ENCODE data around the gene ASXL1. TPM values are rescaled to one million over a fixed set of nuclear protein-coding genes. Genes with fewer than 3 reads are reported as not detected.

The ASXL1 gene
- total and polyA plus RNA-seq, 9 of the 15 experiments (the other 6 are each of a cell fraction or from before 2014, with no cell fraction given): 6.5 to 65.3 (median 32.3) TPM

GRCh38 chr20:32332614-32333013 lies 25.5 kb upstream of the ASXL1 start:
- H3K9ac ChIP-seq (ENCODE audit: insufficient read depth in 1 of 2, low read depth in 2 of 2, low read length in 2 of 2): no peak overlapping the region
- DNase-seq (ENCODE audit: extremely low read depth in 1 of 4, low spot score in 3 of 4): no peak

More at GRCh38 chr20:32332614-32333013, 25.5 kb upstream of the ASXL1 start:
- POLR2A ChIA-PET: interaction anchor here (1.1 to 1.5 kb wide), 3 partner anchors 22 to 107 kb away, joined by 3 to 5 read pairs (median 3); no protein-coding TSS in a partner anchor
- H4K20me1 ChIP-seq (replicated peaks; ENCODE audit: control insufficient read depth, insufficient read depth, low read length): no peaks in the 10 kb centered on the region
- intact Hi-C loops (cut with micrococcal nuclease): loop anchor here (10.0 kb wide), 1 partner anchor 322 kb away; no protein-coding TSS in a partner anchor
- H3K79me2 ChIP-seq (ENCODE audit: control insufficient read depth, insufficient read depth, low read length): no peaks in the 10 kb centered on the region
- FAIRE-seq (no peak), ATAC-seq (no peak)
- WGBS (ENCODE audit: insufficient coverage, low coverage, missing lambda C conversion rate): 67% methylated on average over 3 of the region's 3 CpGs
- no peak overlapping the region for H3K4me3 ChIP-seq
- CTCF ChIA-PET (ENCODE audit: low intra/inter-chr PET ratio): no interaction called here
- H3K4me1 ChIP-seq (replicated peaks in 1 of 2; ENCODE audit: control insufficient read depth in 2 of 2, insufficient read depth in 2 of 2, low read length in 2 of 2): peaks cover 4 to 33% of the 10 kb centered on the region in 2 experiments
- no peaks in the 10 kb centered on the region for H3K9me3 ChIP-seq (replicated peaks; ENCODE audit: control insufficient read depth, insufficient read depth, low read depth, low read length)
- peaks cover 21% of the 10 kb centered on the region; the same call in 2 of the 3 replicates for H3K36me3 ChIP-seq (ENCODE audit: control insufficient read depth, insufficient read depth, low read length)
- H3K27ac ChIP-seq (ENCODE audit: extremely low read depth, low read depth, low read length): no peak overlapping the region
- in situ Hi-C loops (cut with MboI): loop anchor here (5.0 kb wide), 1 partner anchor 105 kb away; no protein-coding TSS in a partner anchor
- no peaks in the 10 kb centered on the region for H3K9me1 ChIP-seq (ENCODE audit: control insufficient read depth, insufficient read depth, low read length)
- no peak overlapping the region for H2AFZ ChIP-seq (ENCODE audit: low read depth, low read length)
- no peaks in the 10 kb centered on the region for H3K27me3 ChIP-seq (ENCODE audit: control insufficient read depth in 2 of 2, insufficient read depth in 2 of 2, low read length in 2 of 2)
- TF ChIP-seq ZNF785 (CRISPR knock-in tag; IDR thresholded peaks at IDR 0.05): no peak
- TF ChIP-seq NFYB (IDR thresholded peaks at IDR 0.05; ENCODE audit: extremely low read depth, insufficient read length): no peak
- TF ChIP-seq RCOR1 (IDR thresholded peaks at IDR 0.05; ENCODE audit: borderline replicate concordance in 1 of 2, low read depth in 2 of 2, low read length in 2 of 2): no peak
- TF ChIP-seq RBM34 (IDR thresholded peaks at IDR 0.05; ENCODE audit: borderline replicate concordance, insufficient read depth, low read length): no peak
- TF ChIP-seq ZBTB8A (IDR thresholded peaks at IDR 0.05; ENCODE audit: partially characterized antibody): no peak
- TF ChIP-seq CBX8 (IDR thresholded peaks at IDR 0.05; ENCODE audit: borderline replicate concordance, extremely low read depth, low read depth, low read length, poor library complexity, severe bottlenecking): no peak
- no peak for TF ChIP-seq PHF21A (IDR thresholded peaks at IDR 0.05; ENCODE audit: borderline replicate concordance, low read depth)
- TF ChIP-seq RB1 (IDR thresholded peaks at IDR 0.05; ENCODE audit: low read depth): no peak
- TF ChIP-seq SPI1 (IDR thresholded peaks at IDR 0.05; ENCODE audit: borderline replicate concordance, low read depth, low read length): no peak
- no peak for TF ChIP-seq GATAD2B (IDR thresholded peaks at IDR 0.05; ENCODE audit: borderline replicate concordance)
- H3K4me2 ChIP-seq (ENCODE audit: insufficient read depth, low read length): no peak overlapping the region
- BruUV-seq (replicated peaks): no TSS peak
